ENCODE measurements around the gene SLC11A2. TPM values are rescaled to one million over a fixed set of nuclear protein-coding genes. Genes with fewer than 3 reads are reported as not detected.

SLC11A2 gene
- total RNA-seq, 1 experiment from 2014 or later, result 38.7 TPM

- ChIA-PET RAD21 (ENCODE audit: low non-redundant PET in 1 of 2, low total read pairs in 2 of 2, uncharacterized antibody in 2 of 2, unreplicated experiment in 2 of 2) (no interaction called here), CTCF (no interaction called here), POLR2A (no interaction called here)
- Histone ChIP-seq H3K9ac (ENCODE audit: low read length) (no peak overlapping the region), H3K4me3 (replicated peaks in 1 of 2; ENCODE audit: low read depth in 1 of 2, low read length in 2 of 2) (no peak overlapping the region), H3K9me3 (ENCODE audit: control insufficient read depth in 1 of 2, insufficient read depth in 1 of 2, low read depth in 1 of 2, low read length in 2 of 2) (no peaks in the 10 kb centered on the region), H3K4me1 (ENCODE audit: control insufficient read depth in 1 of 2, insufficient read depth in 2 of 2, low read length in 2 of 2) (no peaks in the 10 kb centered on the region), H4K20me1 (ENCODE audit: insufficient read depth) (no peaks in the 10 kb centered on the region), H3K36me3 (ENCODE audit: control insufficient read depth in 1 of 2, insufficient read depth in 2 of 2, low read length in 2 of 2) (no peaks in the 10 kb centered on the region), H2AFZ (ENCODE audit: low read depth, low read length, poor library complexity, severe bottlenecking) (no peak overlapping the region), H3K9me2 (ENCODE audit: insufficient read depth) (no peaks in the 10 kb centered on the region), H3K27me3 (ENCODE audit: insufficient read depth, low read length) (no peaks in the 10 kb centered on the region), H3K79me2 (ENCODE audit: insufficient read depth, low read length) (no peaks in the 10 kb centered on the region), H3K4me2 (ENCODE audit: low read length) (no peak overlapping the region), H3K27ac (ENCODE audit: low read depth, low read length) (no peak overlapping the region)
- ATAC-seq (no peak), DNase-seq (ENCODE audit: low read depth, low spot score) (no peak)
- BruUV-seq (replicated peaks), result no TSS peak
- intact Hi-C loops (cut with micrococcal nuclease), result no loop called here
- TF ChIP-seq CEBPB (IDR thresholded peaks at IDR 0.05; ENCODE audit: low read depth) (no peak), EZH2 (IDR thresholded peaks at IDR 0.05) (no peak), MAX (IDR thresholded peaks at IDR 0.05) (no peak), JUND (IDR thresholded peaks at IDR 0.05) (no peak), EZH2phosphoT487 (IDR thresholded peaks at IDR 0.05; ENCODE audit: borderline replicate concordance) (no peak)
These were observed 66.1 kb downstream of the SLC11A2 start for GRCh38 chr12:50960130-50960529.

DNA sequence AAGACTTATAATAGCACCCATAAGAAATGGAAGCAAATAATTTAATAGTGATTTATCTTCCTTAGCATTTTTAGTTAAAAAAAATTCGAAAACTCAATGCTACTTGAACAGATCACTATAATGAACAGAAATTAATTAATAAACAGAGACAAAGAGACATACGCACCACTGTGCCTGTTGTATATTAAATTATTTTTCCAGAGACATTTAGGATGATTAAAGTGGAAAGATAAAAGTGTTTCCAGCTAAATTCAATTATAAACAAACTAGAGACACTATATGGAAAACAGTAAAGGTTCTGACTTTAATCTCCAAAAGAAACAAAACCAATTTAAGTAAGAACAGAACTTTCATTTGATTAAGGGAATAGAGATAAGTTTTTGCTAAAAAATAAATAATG lies 70.5 kb downstream of the SLC11A2 start:
- ATAC-seq (no peak), DNase-seq (ENCODE audit: low read depth, low spot score) (no peak)
- Histone ChIP-seq H3K27me3 (ENCODE audit: insufficient read depth, low read length) (no peaks in the 10 kb centered on the region), H3K4me3 (replicated peaks in 1 of 2; ENCODE audit: low read depth in 1 of 2, low read length in 2 of 2) (no peak overlapping the region), H3K79me2 (ENCODE audit: insufficient read depth, low read length) (no peaks in the 10 kb centered on the region), H3K9ac (ENCODE audit: low read length) (no peak overlapping the region), H3K27ac (ENCODE audit: low read depth, low read length) (no peak overlapping the region), H3K4me1 (ENCODE audit: control insufficient read depth in 1 of 2, insufficient read depth in 2 of 2, low read length in 2 of 2) (no peaks in the 10 kb centered on the region), H2AFZ (ENCODE audit: low read depth, low read length, poor library complexity, severe bottlenecking) (no peak overlapping the region), H4K20me1 (ENCODE audit: insufficient read depth) (no peaks in the 10 kb centered on the region), H3K36me3 (ENCODE audit: control insufficient read depth in 1 of 2, insufficient read depth in 2 of 2, low read length in 2 of 2) (no peaks in the 10 kb centered on the region), H3K4me2 (ENCODE audit: low read length) (no peak overlapping the region), H3K9me3 (ENCODE audit: control insufficient read depth in 1 of 2, insufficient read depth in 1 of 2, low read depth in 1 of 2, low read length in 2 of 2) (no peaks in the 10 kb centered on the region), H3K9me2 (ENCODE audit: insufficient read depth) (no peaks in the 10 kb centered on the region)
- ChIA-PET CTCF (no interaction called here), RAD21 (ENCODE audit: low non-redundant PET in 1 of 2, low total read pairs in 2 of 2, uncharacterized antibody in 2 of 2, unreplicated experiment in 2 of 2) (no interaction called here), POLR2A (no interaction called here)
- intact Hi-C loops (cut with micrococcal nuclease), result no loop called here
- no TSS peak for BruUV-seq (replicated peaks)
- TF ChIP-seq SP1 (IDR thresholded peaks at IDR 0.05; ENCODE audit: low read depth), result no peak
- TF ChIP-seq, protein P1, sequence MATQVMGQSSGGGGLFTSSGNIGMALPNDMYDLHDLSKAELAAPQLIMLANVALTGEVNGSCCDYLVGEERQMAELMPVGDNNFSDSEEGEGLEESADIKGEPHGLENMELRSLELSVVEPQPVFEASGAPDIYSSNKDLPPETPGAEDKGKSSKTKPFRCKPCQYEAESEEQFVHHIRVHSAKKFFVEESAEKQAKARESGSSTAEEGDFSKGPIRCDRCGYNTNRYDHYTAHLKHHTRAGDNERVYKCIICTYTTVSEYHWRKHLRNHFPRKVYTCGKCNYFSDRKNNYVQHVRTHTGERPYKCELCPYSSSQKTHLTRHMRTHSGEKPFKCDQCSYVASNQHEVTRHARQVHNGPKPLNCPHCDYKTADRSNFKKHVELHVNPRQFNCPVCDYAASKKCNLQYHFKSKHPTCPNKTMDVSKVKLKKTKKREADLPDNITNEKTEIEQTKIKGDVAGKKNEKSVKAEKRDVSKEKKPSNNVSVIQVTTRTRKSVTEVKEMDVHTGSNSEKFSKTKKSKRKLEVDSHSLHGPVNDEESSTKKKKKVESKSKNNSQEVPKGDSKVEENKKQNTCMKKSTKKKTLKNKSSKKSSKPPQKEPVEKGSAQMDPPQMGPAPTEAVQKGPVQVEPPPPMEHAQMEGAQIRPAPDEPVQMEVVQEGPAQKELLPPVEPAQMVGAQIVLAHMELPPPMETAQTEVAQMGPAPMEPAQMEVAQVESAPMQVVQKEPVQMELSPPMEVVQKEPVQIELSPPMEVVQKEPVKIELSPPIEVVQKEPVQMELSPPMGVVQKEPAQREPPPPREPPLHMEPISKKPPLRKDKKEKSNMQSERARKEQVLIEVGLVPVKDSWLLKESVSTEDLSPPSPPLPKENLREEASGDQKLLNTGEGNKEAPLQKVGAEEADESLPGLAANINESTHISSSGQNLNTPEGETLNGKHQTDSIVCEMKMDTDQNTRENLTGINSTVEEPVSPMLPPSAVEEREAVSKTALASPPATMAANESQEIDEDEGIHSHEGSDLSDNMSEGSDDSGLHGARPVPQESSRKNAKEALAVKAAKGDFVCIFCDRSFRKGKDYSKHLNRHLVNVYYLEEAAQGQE (IDR thresholded peaks at IDR 0.05; ENCODE audit: low read depth), result no peak
- TF ChIP-seq ELF1 (IDR thresholded peaks at IDR 0.05; ENCODE audit: borderline replicate concordance, low read depth), result no peak
- no peak for TF ChIP-seq RAD21 (IDR thresholded peaks at IDR 0.05; ENCODE audit: low read depth)
- TF ChIP-seq, protein P2, sequence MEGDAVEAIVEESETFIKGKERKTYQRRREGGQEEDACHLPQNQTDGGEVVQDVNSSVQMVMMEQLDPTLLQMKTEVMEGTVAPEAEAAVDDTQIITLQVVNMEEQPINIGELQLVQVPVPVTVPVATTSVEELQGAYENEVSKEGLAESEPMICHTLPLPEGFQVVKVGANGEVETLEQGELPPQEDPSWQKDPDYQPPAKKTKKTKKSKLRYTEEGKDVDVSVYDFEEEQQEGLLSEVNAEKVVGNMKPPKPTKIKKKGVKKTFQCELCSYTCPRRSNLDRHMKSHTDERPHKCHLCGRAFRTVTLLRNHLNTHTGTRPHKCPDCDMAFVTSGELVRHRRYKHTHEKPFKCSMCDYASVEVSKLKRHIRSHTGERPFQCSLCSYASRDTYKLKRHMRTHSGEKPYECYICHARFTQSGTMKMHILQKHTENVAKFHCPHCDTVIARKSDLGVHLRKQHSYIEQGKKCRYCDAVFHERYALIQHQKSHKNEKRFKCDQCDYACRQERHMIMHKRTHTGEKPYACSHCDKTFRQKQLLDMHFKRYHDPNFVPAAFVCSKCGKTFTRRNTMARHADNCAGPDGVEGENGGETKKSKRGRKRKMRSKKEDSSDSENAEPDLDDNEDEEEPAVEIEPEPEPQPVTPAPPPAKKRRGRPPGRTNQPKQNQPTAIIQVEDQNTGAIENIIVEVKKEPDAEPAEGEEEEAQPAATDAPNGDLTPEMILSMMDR (IDR thresholded peaks at IDR 0.05 in 2 of 3, conservative IDR thresholded peaks at IDR 0.05 in 1 of 3; ENCODE audit: borderline replicate concordance in 1 of 3, insufficient read depth in 1 of 3, low read depth in 2 of 3, low read length in 2 of 3), result no peak
- no peak for TF ChIP-seq POLR2AphosphoS5 (IDR thresholded peaks at IDR 0.05; ENCODE audit: low read depth, low read length)
- no peak for TF ChIP-seq ZNF274 (IDR thresholded peaks at IDR 0.05; ENCODE audit: low read depth, low read length)
- no peak for TF ChIP-seq TCF7L2 (IDR thresholded peaks at IDR 0.05; ENCODE audit: borderline replicate concordance, extremely low read depth, insufficient read depth, insufficient read length)
- no peak for TF ChIP-seq ZBTB33 (IDR thresholded peaks at IDR 0.05; ENCODE audit: extremely low read depth, insufficient replicate concordance, low read length)
